ENCODE measurements around the gene POU3F3.
A peak's percentile ranks its signal among the peaks of the same experiment; 100 is the strongest.

POU3F3 gene

DNA sequence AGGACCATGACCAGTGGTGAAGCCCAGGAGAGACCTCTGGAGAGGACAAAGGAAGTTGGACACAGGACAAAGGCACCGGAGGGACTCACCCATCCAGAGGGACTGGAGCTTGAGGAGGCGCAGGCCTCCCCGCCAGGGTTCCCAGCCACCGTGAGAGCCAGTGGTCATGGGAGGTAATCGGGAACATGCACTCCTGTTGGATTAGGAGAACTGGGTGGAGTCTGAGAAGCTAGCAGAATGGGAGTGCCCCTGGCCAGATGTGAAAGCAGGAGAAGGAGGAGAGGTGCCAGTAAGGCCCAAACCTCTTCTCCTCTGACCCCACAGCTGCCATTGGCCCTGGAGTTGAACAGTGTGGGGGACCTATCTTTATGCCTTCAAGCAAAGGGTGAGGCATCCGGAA is 20.3 kb downstream of the POU3F3 start:
- Histone ChIP-seq H3K4me2 (peak overlapping the region in 7 of 11 experiments; percentile 83 to 99 (median 98); a peak in 10 of 22 replicates), H3K27me3 (peaks cover 47 to 60% (median 53%) of the 10 kb centered on the region in 11 experiments), H3K9me3 (replicated peaks in 1 of 11) (no peaks in the 10 kb centered on the region), H3K4me1 (peaks cover 8 to 34% (median 19%) of the 10 kb centered on the region in 10 experiments; a peak in 17 of 20 replicates), H3K4me3 (no peak overlapping the region), H3K36me3 (no peaks in the 10 kb centered on the region), H3K27ac (no peak overlapping the region), H3K9ac (no peak overlapping the region), H4K20me1 (peaks cover 0 to 35% (median 14%) of the 10 kb centered on the region in 11 experiments; a peak in 12 of 22 replicates)
- no peak for TF ChIP-seq Cebpa-rat (IDR thresholded peaks at IDR 0.05)

DNA sequence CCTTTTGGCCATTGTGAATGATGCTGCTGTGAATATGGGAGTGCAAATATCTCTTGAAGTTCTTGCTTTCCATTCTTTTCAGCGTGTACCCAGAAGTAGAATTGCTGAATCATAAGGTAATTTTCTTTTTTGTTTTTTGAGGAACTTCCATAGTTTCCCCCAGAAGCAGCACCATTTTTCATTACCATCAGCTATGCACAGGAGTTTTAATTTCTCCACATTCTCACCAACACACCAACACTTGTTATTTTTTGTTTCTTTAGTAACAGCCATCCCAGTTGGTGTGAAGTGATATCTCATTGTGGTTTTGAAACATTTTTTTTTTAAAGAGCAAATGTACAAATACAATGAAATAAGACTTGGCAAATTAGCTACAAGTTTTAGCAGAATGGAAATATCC is 21.3 kb downstream of the POU3F3 start:
- Histone ChIP-seq H3K4me3 (no peak overlapping the region), H3K27me3 (peaks cover 37 to 49% (median 42%) of the 10 kb centered on the region in 11 experiments), H3K9ac (no peak overlapping the region), H4K20me1 (peaks cover 0 to 24% (median 4%) of the 10 kb centered on the region in 11 experiments; a peak in 11 of 22 replicates), H3K4me2 (peak overlapping the region in 1 of 11 experiments; percentile 2; a peak in 1 of 22 replicates), H3K27ac (no peak overlapping the region), H3K4me1 (peaks cover 8 to 34% (median 19%) of the 10 kb centered on the region in 10 experiments; a peak in 17 of 20 replicates), H3K36me3 (no peaks in the 10 kb centered on the region), H3K9me3 (replicated peaks in 1 of 11) (no peaks in the 10 kb centered on the region)
- no peak for TF ChIP-seq Cebpa-rat (IDR thresholded peaks at IDR 0.05)

DNA sequence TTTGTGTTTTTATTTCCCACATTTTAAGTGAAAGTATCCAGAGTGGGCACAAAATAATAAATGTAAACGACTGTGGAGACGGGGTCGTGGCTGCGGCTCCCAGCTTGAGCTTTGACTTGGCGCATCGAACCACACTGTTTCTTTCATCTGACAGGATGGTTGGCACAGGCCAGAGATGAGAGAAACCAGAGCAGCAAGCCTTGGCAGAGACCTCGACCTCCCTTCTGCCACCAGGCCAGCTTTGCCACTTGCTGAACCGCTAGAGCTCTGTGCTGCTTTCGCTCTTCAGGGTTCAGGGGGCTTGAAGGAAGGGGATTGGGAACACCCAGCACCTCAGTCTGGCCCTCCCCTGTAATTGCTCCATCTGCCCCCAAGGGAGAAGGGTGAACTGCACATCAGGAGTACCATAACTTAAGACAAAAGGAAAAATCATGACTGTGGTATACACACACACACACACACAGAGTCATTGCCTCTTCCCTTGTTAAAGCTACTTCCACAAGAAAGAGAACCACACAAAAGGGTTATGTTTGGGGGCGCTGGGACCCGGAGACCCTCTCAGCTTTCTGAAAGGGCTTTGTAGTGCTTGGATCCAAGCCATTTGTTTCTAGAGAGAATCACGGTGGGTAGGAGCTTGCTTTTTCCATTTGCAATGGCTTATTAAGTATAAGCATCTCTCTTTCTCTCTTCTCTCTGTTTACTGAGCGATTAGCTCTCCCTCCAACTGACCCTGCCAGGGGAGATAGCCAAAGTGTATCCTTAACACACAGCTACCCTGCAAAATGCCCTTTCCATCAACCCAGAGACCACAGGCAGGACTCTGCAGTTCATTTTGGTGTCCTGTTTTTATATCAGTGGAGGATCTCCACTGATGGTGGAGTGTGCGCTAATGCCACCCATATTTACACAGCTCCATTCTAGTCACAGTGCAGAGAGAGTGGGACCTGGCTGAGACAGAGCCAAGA is 23.0 kb downstream of the POU3F3 start:
- no peak overlapping the region for H3K27ac ChIP-seq
- H3K9ac ChIP-seq = no peak overlapping the region
- H3K4me2 ChIP-seq = peak overlapping the region in 7 of 11 experiments; percentile 16 to 45 (median 27); a peak in 7 of 22 replicates
- peaks cover 8 to 33% (median 18%) of the 10 kb centered on the region in 10 experiments; a peak in 17 of 20 replicates for H3K4me1 ChIP-seq
- H3K27me3 ChIP-seq = peaks cover 20 to 33% (median 26%) of the 10 kb centered on the region in 11 experiments
- H4K20me1 ChIP-seq = peaks cover 0 to 18% (median 0%) of the 10 kb centered on the region in 11 experiments; a peak in 8 of 22 replicates
- no peaks in the 10 kb centered on the region for H3K9me3 ChIP-seq (replicated peaks in 1 of 11)
- TF ChIP-seq Cebpa-rat (IDR thresholded peaks at IDR 0.05) = no peak
- H3K4me3 ChIP-seq = no peak overlapping the region
- no peaks in the 10 kb centered on the region for H3K36me3 ChIP-seq

DNA sequence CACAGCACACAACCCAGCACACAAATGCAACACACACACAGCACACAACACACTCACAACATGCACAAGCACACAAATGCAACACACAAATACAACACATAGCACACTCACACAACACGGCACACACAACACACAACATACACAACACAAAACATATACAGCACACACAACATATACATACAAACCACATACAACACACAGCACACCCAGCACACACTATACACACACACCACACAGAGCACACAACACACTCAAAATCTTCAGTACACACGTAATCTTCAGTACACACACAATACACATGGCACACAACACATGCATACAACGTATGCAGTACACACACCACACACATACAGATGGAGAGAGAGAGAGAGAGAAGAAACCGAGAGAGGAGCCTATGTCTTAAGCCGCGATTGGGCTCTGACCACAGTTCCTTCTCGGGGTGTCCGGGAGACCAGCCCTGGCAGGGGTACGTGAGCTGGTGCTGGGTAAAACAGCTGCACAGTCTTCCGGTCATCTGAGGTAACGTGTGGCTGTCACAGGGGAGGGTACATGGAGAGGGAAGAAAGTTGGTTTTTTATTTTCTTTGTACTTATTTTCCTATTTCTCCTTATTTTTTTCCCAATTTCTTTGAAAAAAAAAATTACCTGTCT is 25.1 kb downstream of the POU3F3 start:
- H3K4me2 ChIP-seq = no peak overlapping the region
- no peak overlapping the region for H3K4me3 ChIP-seq
- H3K27ac ChIP-seq = no peak overlapping the region
- H3K36me3 ChIP-seq = no peaks in the 10 kb centered on the region
- H3K4me1 ChIP-seq = peaks cover 0 to 13% (median 6%) of the 10 kb centered on the region in 10 experiments; a peak in 9 of 20 replicates
- no peaks in the 10 kb centered on the region for H3K9me3 ChIP-seq (replicated peaks in 1 of 11)
- peaks cover 0 to 12% (median 5%) of the 10 kb centered on the region in 11 experiments; a peak in 15 of 22 replicates for H3K27me3 ChIP-seq
- TF ChIP-seq Cebpa-rat (IDR thresholded peaks at IDR 0.05) = no peak
- H3K9ac ChIP-seq = no peak overlapping the region
- H4K20me1 ChIP-seq = peaks cover 0 to 4% (median 0%) of the 10 kb centered on the region in 11 experiments; a peak in 3 of 22 replicates

DNA sequence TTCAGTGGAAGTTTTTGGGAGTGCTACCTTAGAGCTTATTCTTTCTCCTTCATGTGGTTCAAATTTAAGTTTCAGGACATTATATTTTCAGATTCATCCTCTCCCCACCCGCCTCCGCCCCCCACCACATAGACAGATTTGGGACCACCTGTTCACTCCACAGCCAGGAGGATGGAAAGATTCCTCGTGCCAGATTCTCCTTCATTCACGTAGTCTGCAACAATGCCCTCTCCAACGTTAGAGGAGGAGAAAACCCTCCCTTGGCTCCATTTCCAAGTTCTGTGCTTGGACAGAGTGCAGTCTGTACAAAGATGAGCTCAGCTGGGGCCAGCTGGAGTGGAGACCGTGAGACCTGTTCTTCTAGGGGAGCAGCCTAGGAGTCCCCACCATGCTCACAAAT is 26.2 kb downstream of the POU3F3 start:
- no peak overlapping the region for H3K4me2 ChIP-seq
- TF ChIP-seq Cebpa-rat (IDR thresholded peaks at IDR 0.05) = no peak
- peaks cover 0 to 10% (median 6%) of the 10 kb centered on the region in 10 experiments; a peak in 7 of 20 replicates for H3K4me1 ChIP-seq
- H3K4me3 ChIP-seq = no peak overlapping the region
- no peaks in the 10 kb centered on the region for H4K20me1 ChIP-seq
- no peak overlapping the region for H3K9ac ChIP-seq
- 0 out of 22 replicates have a peak, but pooled peaks cover 0 to 7% (median 0%) of the 10 kb centered on the region in 11 experiments for H3K27me3 ChIP-seq
- H3K9me3 ChIP-seq (replicated peaks in 1 of 11) = no peaks in the 10 kb centered on the region
- H3K36me3 ChIP-seq = no peaks in the 10 kb centered on the region
- no peak overlapping the region for H3K27ac ChIP-seq

DNA sequence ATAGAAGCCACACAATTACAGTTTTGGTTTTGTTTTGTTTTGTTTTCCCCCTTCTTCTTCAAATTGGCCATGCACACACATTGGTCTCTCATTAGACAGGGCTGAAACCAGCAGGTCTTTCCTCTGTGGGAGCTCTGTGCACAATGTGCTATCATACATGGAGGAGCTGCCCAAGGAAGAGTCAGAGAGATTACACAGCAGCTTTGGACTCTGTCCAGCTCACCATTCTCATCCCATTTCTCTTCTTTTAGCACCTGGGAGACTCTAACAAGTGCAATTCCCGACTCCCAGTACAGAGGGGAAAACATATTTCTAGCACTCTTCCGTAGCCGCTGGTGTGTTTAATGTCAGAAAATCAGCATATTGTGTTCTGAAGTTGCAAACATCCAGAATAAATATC is 29.4 kb downstream of the POU3F3 start:
- Histone ChIP-seq H3K27ac (no peak overlapping the region), H3K4me3 (no peak overlapping the region), H3K9me3 (replicated peaks in 1 of 11) (peaks cover 0 to 6% (median 0%) of the 10 kb centered on the region in 11 experiments; a peak in 2 of 22 replicates), H3K4me1 (peaks cover 16 to 21% (median 18%) of the 10 kb centered on the region in 10 experiments), H3K9ac (no peak overlapping the region), H3K36me3 (no peaks in the 10 kb centered on the region), H4K20me1 (no peaks in the 10 kb centered on the region), H3K4me2 (no peak overlapping the region), H3K27me3 (no peaks in the 10 kb centered on the region)
- no peak for TF ChIP-seq Cebpa-rat (IDR thresholded peaks at IDR 0.05)

DNA sequence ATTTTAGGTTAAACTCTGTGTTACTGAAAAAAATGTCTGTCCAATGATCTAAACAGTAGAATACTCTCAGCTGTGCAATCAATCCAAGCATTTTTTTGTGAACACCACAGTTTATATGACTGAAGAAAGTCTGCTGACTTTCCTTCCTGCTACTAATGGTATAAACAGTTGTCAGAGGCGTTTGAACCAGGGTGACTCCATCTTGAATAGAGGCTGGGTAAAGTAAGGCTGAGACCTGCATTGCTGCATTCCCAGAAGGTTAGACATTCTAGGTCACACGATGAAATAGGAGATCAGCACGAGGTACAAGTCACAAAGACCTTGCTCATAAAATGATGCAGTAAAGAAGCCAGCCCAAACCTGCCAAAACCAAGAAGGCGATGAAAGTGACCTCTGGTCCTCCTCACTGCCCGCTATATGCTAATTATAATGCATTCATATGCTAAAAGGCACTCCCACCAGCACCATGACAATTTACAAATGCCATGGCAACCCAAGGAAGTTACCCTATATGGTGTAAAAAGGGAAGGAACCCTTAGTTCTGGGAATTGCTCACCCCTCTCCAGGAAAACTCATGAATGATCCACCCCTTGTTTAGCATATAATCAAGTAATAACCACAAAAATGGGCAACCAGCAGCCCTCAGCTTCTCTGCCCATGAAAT is 31.3 kb downstream of the POU3F3 start:
- no peak for TF ChIP-seq Cebpa-rat (IDR thresholded peaks at IDR 0.05)
- Histone ChIP-seq H3K27me3 (no peaks in the 10 kb centered on the region), H3K4me3 (no peak overlapping the region), H3K4me1 (peaks cover 35 to 40% (median 37%) of the 10 kb centered on the region in 10 experiments), H3K9me3 (replicated peaks in 1 of 11) (peaks cover 0 to 14% (median 4%) of the 10 kb centered on the region in 11 experiments; a peak in 6 of 22 replicates), H3K4me2 (no peak overlapping the region), H4K20me1 (no peaks in the 10 kb centered on the region), H3K27ac (peak overlapping the region in 1 of 11 experiments; percentile 6; a peak in 2 of 22 replicates), H3K36me3 (no peaks in the 10 kb centered on the region), H3K9ac (no peak overlapping the region)

DNA sequence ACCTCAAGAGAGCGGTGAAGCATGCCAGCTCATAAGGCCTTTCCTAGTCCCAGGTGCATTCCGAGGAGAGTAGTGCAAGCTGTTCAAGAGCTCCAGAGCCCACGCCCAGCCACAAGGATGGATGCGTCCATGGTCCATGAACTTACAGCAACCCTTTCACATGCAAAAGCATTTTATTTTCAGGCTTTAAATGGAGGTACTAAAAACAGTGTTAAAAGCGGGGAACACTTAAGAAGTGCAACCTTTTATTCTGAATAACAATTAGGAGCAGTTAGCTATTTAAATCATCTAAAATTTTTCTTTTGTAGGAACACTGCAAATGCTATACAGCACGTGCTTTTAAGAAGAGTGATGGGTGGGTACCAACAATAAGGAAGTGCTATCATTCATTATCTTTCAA is 33.8 kb downstream of the POU3F3 start:
- Histone ChIP-seq H3K36me3 (no peaks in the 10 kb centered on the region), H3K4me2 (peak overlapping the region; percentile 62 to 88 (median 75))

More for the DNA sequence above, 33.8 kb downstream of the POU3F3 start:
- peak overlapping the region in 4 of 11 experiments; percentile 62 to 70 (median 68); a peak in 4 of 22 replicates for H3K9ac ChIP-seq
- no peaks in the 10 kb centered on the region for H3K27me3 ChIP-seq
- H3K27ac ChIP-seq = peak overlapping the region in 4 of 11 experiments; percentile 79 to 89 (median 82); a peak in 9 of 22 replicates
- H3K4me3 ChIP-seq = peak overlapping the region in 2 of 10 experiments; percentile 4 to 42; a peak in 1 of 20 replicates
- peaks cover 0 to 14% (median 4%) of the 10 kb centered on the region in 11 experiments; a peak in 6 of 22 replicates for H3K9me3 ChIP-seq (replicated peaks in 1 of 11)
- H3K4me1 ChIP-seq = peaks cover 39 to 46% (median 44%) of the 10 kb centered on the region in 10 experiments
- no peak for TF ChIP-seq Cebpa-rat (IDR thresholded peaks at IDR 0.05)
- no peaks in the 10 kb centered on the region for H4K20me1 ChIP-seq
